HuH-7.5 (cell line): ENCODE results near the gene CHMP2A.
A peak's percentile ranks its signal among the peaks of the same experiment; 100 is the strongest.
"Not testable (repeated sequence)": the region's sequence is repeated elsewhere in the genome, so short reads cannot be mapped to it uniquely, and the experiment has no call there.

Experiments used
- DNase-seq: peaks from one replicate; pipeline ENCODE4 v3.0.0; 2011; ENCODE audit warnings: low spot score

The CHMP2A gene

DNA sequence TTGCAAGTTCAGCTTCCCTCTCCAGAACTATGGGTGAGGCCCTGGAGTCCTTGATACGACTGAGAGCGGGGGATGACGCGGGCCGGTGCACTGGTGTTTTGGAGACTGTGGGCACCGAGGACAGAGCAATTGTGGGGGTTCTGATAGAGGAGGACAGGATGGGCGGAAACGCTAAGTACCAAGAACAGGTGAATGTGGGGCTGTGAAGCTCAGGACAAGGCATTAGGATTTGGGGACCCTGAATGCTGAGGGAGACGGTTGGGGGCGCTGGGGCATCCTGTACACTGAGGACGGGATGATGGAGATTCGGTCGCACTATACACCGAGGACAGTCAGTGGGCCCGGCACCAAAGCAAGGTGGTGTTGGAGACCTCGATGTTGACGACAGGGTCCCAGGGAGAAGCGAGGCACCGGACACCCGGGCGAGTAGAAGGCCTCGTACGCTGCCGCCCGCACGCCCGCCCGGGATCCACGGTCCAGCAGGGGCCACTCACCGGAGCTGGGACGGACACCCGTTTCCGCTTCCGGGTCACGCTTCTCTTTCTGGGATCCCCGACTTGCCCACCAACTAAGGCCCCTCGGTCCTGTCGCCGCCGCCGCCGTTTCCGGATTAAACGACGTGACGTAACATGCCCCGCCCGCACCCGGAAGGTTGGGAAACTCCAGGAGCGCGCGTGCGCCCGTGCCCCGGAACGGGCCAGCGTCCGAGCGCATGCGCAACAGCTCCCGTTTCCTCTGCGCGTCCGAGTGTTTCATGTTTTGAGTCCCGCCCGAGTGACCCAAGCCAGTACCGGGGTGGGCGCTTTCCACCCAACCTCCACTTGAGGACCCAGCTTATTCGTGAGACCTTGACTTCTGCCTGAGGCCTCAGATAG is at the start of gene CHMP2A:
Gene CHMP2A (minus strand): TSS at position 612 of the 875 bp plus-strand sequence. CDS start 893 bp downstream, outside the sequence.
- DNase-seq: peak; percentile 96

DNA sequence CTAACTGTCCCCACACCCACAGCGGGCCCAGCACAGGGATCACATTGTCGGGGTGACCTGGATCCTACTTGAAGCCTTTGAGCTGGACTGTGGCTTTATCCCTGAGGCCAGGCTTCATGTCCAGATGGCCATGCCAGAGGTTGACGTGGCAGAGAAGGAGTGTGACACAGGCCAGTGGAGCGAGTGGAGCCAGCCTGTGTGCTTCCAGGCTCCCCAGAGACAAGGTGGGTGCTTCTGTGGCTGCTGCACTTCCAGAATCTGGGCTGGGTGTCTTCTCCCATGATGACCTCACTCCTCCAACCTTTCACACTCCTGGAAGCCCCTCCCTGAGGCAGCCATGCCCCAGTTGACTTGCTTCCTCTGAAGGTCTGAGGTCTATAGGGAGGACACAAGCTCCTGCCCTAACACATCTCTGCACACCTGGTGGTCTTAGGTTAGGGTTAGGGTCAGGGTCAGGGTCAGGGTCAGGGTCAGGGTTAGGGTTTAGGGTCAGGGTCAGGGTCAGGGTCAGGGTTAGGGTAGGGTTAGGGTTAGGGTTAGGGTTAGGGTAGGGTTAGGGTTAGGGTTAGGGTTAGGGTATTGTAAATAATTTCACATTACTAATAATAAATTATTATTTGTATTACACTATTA is 31.3 kb upstream of the CHMP2A start:
- DNase-seq: no peak

DNA sequence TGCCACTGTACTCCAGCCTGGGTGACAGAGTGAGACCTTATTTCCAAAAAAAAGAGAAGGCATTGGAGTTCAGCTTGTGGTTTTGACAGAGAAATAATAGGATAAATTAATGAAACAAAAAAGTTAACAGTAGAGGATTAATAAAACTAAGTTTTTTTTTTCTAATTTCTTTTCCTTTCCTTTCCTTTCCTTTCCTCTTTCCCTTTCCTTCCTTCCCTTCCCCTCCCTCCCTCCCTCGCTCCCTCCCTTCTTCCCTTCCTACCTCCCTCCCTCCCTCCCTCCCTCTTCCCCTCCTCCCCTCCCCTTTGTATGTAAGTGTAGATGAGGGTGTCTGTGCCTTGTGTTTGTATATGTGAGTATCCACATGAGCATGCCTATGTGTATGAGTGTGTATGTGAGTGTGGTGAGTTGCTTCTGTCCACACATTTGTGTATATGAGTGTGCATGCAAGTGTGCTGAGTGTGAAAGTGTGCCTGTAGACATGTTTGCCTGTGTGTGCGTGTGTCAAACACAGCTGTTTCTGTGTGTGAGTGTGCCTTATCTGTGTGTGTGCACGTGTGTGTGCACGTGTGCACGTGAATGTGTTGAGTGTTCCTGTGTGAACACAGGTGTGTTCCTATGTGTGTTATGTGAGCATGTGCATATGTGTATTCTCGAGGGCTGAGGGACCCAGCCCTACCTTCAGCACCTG is 30.7 kb upstream of the CHMP2A start:
- no peak for DNase-seq

DNA sequence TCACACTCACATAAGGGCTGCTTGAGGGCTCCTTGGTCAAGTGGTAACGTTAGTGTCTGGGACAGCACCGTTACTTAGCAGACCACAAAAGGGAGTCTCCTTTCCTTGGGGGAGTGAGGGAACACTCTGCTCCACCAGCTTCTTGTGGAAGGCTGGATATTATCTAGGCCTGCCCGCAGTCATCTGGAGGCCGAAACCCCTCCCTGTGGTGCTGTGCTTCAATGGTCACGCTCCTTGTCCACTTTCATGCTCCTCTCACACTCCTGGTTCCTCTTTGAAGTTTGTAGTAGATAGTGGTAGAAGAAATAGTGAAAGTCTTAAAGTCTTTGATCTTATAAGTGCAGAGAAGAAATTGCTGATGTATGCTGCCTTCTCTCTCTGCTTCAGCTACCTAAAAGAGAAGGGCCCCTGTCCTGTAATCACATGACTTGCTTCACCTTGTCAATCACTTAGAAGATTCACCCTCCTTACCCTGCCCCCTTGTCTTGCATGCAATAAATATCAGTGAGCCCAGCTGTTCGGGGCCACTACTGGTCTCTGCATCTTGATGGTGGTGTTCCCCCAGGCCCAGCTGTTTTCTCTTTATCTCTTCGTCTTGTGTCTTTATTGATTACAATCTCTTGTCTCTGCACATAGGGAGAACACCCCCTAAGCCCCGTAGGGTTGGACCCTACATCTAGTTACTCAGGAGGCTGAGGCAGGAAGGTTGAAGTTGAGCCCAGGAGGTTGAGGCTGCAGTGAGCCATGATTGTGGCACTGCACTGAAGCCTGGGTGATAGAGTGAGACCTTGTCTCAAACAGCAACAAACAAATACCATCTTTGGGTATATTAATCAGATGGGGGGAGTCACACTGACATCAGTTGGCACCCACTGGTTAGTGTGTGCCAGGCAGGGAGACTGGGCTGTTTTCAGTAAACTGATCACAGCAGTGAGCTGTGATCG is 29.9 kb upstream of the CHMP2A start:
- DNase-seq: no peak

DNA sequence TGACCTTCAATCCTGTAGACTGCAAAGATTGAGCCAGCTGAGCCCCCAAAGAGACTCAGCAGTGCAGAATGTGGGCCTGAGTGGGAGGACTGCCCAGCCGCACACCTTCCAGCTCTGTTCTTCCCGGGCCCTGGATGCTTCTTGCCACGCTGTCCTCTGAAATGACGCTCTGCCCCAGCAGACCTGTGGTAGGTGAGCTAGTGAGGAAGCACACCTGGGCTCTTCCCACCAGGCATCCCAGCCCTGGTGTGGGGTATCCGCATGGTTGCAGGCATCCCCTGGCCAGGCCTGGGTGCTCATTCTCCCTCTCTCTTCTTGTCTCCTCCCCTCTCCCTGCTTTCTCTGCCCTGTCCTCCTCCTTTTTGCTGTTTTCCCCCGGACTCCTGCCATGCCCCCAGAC is 28.1 kb upstream of the CHMP2A start:
- no peak for DNase-seq

DNA sequence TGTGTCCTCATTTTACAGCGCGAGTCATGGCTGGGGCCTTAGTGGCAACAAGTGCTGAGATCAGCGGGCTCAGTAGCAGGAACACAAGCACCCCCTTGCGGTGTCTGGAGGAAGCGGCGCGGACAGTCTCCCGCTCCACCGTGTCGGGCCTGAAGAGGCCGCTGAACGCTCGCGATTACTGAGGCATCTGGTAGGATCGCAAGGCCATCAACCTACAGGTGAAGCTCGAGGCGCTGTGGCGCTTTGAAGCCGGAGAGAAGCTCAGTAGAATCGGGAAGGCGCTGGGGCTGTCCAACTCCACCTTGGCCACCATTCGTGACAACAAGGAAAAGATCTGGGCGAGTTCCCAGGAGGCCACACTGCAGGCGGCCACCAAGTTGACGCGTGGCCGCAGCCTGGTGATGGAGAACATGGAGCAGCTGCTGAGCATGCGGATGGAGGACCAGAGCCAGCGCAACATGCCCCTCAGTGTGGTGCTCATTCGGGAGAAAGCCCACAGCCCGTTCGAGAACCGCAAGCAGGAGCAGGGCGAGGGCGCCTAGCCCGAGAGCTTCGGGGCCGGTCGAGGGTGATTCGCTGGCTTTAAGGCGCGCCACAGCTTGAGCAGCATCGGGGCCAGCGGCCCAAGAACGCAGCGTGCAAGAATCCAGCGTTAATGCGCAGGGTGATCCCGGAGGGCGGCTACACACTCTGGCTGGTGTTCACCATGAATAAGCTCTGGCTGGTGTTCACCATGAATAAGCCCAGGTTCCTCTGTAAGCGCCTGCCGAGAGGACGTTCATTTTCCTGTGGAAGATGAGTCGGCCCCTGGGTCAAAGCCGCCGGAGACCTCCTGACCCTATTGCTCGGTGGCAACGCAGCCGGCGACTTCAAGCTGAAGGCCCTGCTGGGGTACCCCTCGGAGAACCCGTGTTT is 26.6 kb upstream of the CHMP2A start:
- no peak for DNase-seq

- no peak for DNase-seq
These were observed 24.7 kb upstream of the CHMP2A start for GRCh38 chr19:58579473-58580142.

DNA sequence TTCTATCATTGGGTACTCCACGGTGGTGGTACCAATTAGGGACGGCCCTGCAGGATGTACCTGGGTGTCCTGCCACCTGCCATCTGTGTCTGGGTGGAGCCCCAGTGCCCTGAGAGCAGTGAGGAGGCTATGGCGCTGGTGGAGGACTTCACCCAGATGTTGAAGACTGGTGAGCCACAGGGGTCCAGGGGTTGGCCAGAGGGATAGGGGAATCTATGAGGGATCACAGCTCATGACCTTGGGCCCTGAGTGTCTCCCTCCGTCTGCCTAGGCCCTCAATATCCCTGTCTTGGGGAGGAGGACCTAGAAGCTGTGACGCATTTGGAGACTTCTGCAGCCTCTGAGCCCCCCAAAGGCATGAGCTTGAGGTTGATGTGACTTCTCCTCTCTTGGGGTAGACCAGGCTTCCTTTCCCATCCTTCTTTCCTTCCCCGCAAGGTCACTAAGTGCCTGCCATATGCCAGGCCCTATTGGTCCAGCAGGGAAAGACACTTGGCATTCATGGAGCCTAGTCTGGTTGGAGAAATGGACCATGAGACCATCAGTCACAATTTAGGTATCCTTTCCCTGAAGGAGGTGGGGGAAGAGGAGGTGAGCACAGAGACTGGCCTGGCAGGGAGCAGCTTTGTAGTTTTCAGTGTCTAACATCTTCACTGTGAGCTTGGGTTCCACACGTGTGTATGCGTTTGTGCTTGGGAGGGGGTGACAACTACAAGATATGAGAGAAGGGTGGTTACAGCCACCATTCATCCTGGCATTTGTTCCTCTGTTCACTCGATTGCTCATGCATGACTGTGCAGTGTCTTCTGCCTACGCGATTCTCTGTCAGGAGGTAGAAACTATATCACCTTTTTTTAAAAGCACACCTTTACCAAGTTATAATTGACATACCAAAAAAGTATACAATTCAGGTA is 23.4 kb upstream of the CHMP2A start:
- no peak for DNase-seq

GRCh38 chr19:58577581-58577980 is 22.7 kb upstream of the CHMP2A start:
- DNase-seq: not testable (repeated sequence)

GRCh38 chr19:58575183-58576041 is 20.5 kb upstream of the CHMP2A start:
- DNase-seq: peak; percentile 85

DNA sequence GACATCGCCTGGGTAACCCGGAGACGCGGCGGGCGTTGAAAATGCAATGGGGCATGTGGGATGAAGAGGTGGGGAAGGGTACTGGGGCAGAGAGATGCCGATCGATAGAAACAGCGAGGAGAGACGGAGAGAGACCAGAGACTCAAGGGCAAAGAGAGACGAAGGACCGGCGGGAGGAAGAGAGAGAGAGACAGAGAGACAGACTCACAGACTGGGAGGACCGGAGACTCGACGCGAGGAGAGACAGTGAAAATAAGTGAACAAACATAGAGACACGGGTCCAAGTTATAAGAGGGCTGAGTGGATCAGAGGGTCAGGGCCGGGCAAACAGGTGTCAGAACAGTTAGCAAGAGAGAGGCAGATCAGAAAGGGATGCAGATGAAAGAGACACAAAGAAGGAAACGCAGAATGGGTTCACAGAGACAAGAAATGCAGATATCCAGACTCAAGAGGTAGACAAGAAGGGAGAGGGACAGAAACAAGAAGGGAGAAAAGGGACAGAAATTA is 18.8 kb upstream of the CHMP2A start:
- no peak for DNase-seq

GRCh38 chr19:58572818-58573657 is 18.1 kb upstream of the CHMP2A start, which contains the start of gene MZF1:
Gene MZF1, minus strand, starts transcription at chr19:58573335. Its CDS starts 1,946 bp downstream, at chr19:58571389.
- DNase-seq: peak; percentile 97

- no peak for DNase-seq
These were observed 17.3 kb upstream of the CHMP2A start for GRCh38 chr19:58572026-58572817.

- DNase-seq: no peak
These were observed 16.7 kb upstream of the CHMP2A start for GRCh38 chr19:58571575-58571947.

GRCh38 chr19:58570770-58571574 is 16.1 kb upstream of the CHMP2A start:
- no peak for DNase-seq
